ENCODE data around the gene EBF3. TPM values are rescaled to one million over a fixed set of nuclear protein-coding genes. Genes with fewer than 3 reads are reported as not detected.
A peak's percentile ranks its signal among the peaks of the same experiment; 100 is the strongest.

The EBF3 gene
- total and polyA plus RNA-seq, 4 donors = 0.13 to 23.3 (median 4.3) TPM

- no peaks in the 10 kb centered on the region for H3K36me3 ChIP-seq (ENCODE audit: control insufficient read depth in 1 of 2, insufficient read depth in 2 of 2, low read length in 1 of 2)
- DNase-seq (peak in 1 of 2 donors; percentile 66), ATAC-seq (ENCODE audit: low FRiP score) (no peak)
- H3K27me3 ChIP-seq (ENCODE audit: control insufficient read depth in 1 of 2, insufficient read depth in 2 of 2, low read length in 1 of 2) = no peaks in the 10 kb centered on the region
- H3K4me1 ChIP-seq (ENCODE audit: control insufficient read depth in 1 of 2, insufficient read depth in 2 of 2, low read length in 2 of 2) = no peaks in the 10 kb centered on the region
- H3K27ac ChIP-seq (ENCODE audit: low read depth in 1 of 2, low read length in 2 of 2) = no peak overlapping the region
- intact Hi-C loops (cut with DNase I) = no loop called here
- no peak overlapping the region for H3K4me3 ChIP-seq (ENCODE audit: low read length in 2 of 2)
- 93 to 94% methylated on average over 10 of the region's 10 CpGs for WGBS, 2 donors
- H3K9me3 ChIP-seq (ENCODE audit: control insufficient read depth, low read length) = no peaks in the 10 kb centered on the region
These were observed 26.7 kb downstream of the EBF3 start for GRCh38 chr10:129937351-129937751.

GRCh38 chr10:129936923-129937300 lies 27.2 kb downstream of the EBF3 start:
- H3K27me3 ChIP-seq (ENCODE audit: control insufficient read depth in 1 of 2, insufficient read depth in 2 of 2, low read length in 1 of 2) = no peaks in the 10 kb centered on the region
- intact Hi-C loops (cut with DNase I) = no loop called here
- no peak for ATAC-seq (ENCODE audit: low FRiP score)
- DNase-seq = peak in 1 of 2 donors; percentile 62
- H3K27ac ChIP-seq (ENCODE audit: low read depth in 1 of 2, low read length in 2 of 2) = no peak overlapping the region
- no peaks in the 10 kb centered on the region for H3K9me3 ChIP-seq (ENCODE audit: control insufficient read depth, low read length)
- H3K36me3 ChIP-seq (ENCODE audit: control insufficient read depth in 1 of 2, insufficient read depth in 2 of 2, low read length in 1 of 2) = no peaks in the 10 kb centered on the region
- H3K4me3 ChIP-seq (ENCODE audit: low read length in 2 of 2) = no peak overlapping the region
- WGBS, 2 donors = 91 to 92% methylated on average over 16 of the region's 16 CpGs
- H3K4me1 ChIP-seq (ENCODE audit: control insufficient read depth in 1 of 2, insufficient read depth in 2 of 2, low read length in 2 of 2) = no peaks in the 10 kb centered on the region

GRCh38 chr10:129936266-129936922 lies 27.7 kb downstream of the EBF3 start:
- no peaks in the 10 kb centered on the region for H3K4me1 ChIP-seq (ENCODE audit: control insufficient read depth in 1 of 2, insufficient read depth in 2 of 2, low read length in 2 of 2)
- H3K36me3 ChIP-seq (ENCODE audit: control insufficient read depth in 1 of 2, insufficient read depth in 2 of 2, low read length in 1 of 2) = no peaks in the 10 kb centered on the region
- H3K27me3 ChIP-seq (ENCODE audit: control insufficient read depth in 1 of 2, insufficient read depth in 2 of 2, low read length in 1 of 2) = no peaks in the 10 kb centered on the region
- ATAC-seq (ENCODE audit: low FRiP score) (peak; percentile 5), DNase-seq (peak in 1 of 2 donors; percentile 47)
- intact Hi-C loops (cut with DNase I) = no loop called here
- H3K4me3 ChIP-seq (ENCODE audit: low read length in 2 of 2) = no peak overlapping the region
- H3K27ac ChIP-seq (ENCODE audit: low read depth in 1 of 2, low read length in 2 of 2) = no peak overlapping the region
- no peaks in the 10 kb centered on the region for H3K9me3 ChIP-seq (ENCODE audit: control insufficient read depth, low read length)
- 92 to 94% methylated on average over 5 of the region's 5 CpGs for WGBS, 2 donors

DNA sequence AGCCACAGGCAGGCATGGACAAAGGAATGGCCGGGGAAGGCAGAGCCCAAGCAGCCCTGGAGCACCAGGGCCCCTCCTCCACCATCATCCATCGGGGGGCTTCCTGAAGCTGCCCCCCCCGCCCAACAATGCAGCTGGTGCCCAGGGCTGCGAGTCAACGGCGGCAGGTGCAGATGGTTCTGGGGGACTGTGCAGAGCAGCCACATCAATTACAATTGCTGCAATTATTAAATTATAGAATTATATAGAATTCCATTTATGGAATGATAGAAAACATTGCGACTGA lies 28.3 kb downstream of the EBF3 start:
- Histone ChIP-seq H3K36me3 (ENCODE audit: control insufficient read depth in 1 of 2, insufficient read depth in 2 of 2, low read length in 1 of 2) (no peaks in the 10 kb centered on the region), H3K27ac (ENCODE audit: low read depth in 1 of 2, low read length in 2 of 2) (no peak overlapping the region), H3K4me1 (ENCODE audit: control insufficient read depth in 1 of 2, insufficient read depth in 2 of 2, low read length in 2 of 2) (no peaks in the 10 kb centered on the region), H3K4me3 (ENCODE audit: low read length in 2 of 2) (no peak overlapping the region), H3K27me3 (ENCODE audit: control insufficient read depth in 1 of 2, insufficient read depth in 2 of 2, low read length in 1 of 2) (no peaks in the 10 kb centered on the region), H3K9me3 (ENCODE audit: control insufficient read depth, low read length) (no peaks in the 10 kb centered on the region)
- WGBS, 2 donors = 92 to 95% methylated on average over 7 of the region's 7 CpGs
- DNase-seq (peak in 1 of 2 donors; percentile 39), ATAC-seq (ENCODE audit: low FRiP score) (no peak)
- intact Hi-C loops (cut with DNase I) = no loop called here

- intact Hi-C loops (cut with DNase I) = no loop called here
- no peaks in the 10 kb centered on the region for H3K9me3 ChIP-seq (ENCODE audit: control insufficient read depth, low read length)
- DNase-seq = peak in 1 of 2 donors; percentile 59
These were observed 28.8 kb downstream of the EBF3 start for GRCh38 chr10:129935102-129935866.

GRCh38 chr10:129934196-129934925 lies 29.7 kb downstream of the EBF3 start:
- Histone ChIP-seq H3K4me3 (ENCODE audit: low read length in 2 of 2) (no peak overlapping the region), H3K36me3 (ENCODE audit: control insufficient read depth in 1 of 2, insufficient read depth in 2 of 2, low read length in 1 of 2) (no peaks in the 10 kb centered on the region), H3K27me3 (ENCODE audit: control insufficient read depth in 1 of 2, insufficient read depth in 2 of 2, low read length in 1 of 2) (no peaks in the 10 kb centered on the region), H3K9me3 (ENCODE audit: control insufficient read depth, low read length) (no peaks in the 10 kb centered on the region), H3K4me1 (ENCODE audit: control insufficient read depth in 1 of 2, insufficient read depth in 2 of 2, low read length in 2 of 2) (no peaks in the 10 kb centered on the region), H3K27ac (ENCODE audit: low read depth in 1 of 2, low read length in 2 of 2) (no peak overlapping the region)
- intact Hi-C loops (cut with DNase I) = no loop called here
- 95 to 97% methylated on average over 12 of the region's 12 CpGs for WGBS, 2 donors
- DNase-seq (peak in 1 of 2 donors; percentile 57), ATAC-seq (ENCODE audit: low FRiP score) (no peak)

More at GRCh38 chr10:129935102-129935866, 28.8 kb downstream of the EBF3 start:
- ATAC-seq (ENCODE audit: low FRiP score) = no peak
- H3K27me3 ChIP-seq (ENCODE audit: control insufficient read depth in 1 of 2, insufficient read depth in 2 of 2, low read length in 1 of 2) = no peaks in the 10 kb centered on the region
- H3K4me1 ChIP-seq (ENCODE audit: control insufficient read depth in 1 of 2, insufficient read depth in 2 of 2, low read length in 2 of 2) = no peaks in the 10 kb centered on the region
- no peaks in the 10 kb centered on the region for H3K36me3 ChIP-seq (ENCODE audit: control insufficient read depth in 1 of 2, insufficient read depth in 2 of 2, low read length in 1 of 2)
- no peak overlapping the region for H3K27ac ChIP-seq (ENCODE audit: low read depth in 1 of 2, low read length in 2 of 2)
- WGBS, 2 donors = 94 to 98% methylated on average over 16 of the region's 16 CpGs
- H3K4me3 ChIP-seq (ENCODE audit: low read length in 2 of 2) = no peak overlapping the region

GRCh38 chr10:129933456-129934092 lies 30.5 kb downstream of the EBF3 start:
- WGBS, 2 donors = 87 to 88% methylated on average over 14 of the region's 14 CpGs
- Histone ChIP-seq H3K27ac (ENCODE audit: low read depth in 1 of 2, low read length in 2 of 2) (no peak overlapping the region), H3K36me3 (ENCODE audit: control insufficient read depth in 1 of 2, insufficient read depth in 2 of 2, low read length in 1 of 2) (no peaks in the 10 kb centered on the region), H3K9me3 (ENCODE audit: control insufficient read depth, low read length) (no peaks in the 10 kb centered on the region), H3K4me3 (ENCODE audit: low read length in 2 of 2) (no peak overlapping the region), H3K27me3 (ENCODE audit: control insufficient read depth in 1 of 2, insufficient read depth in 2 of 2, low read length in 1 of 2) (no peaks in the 10 kb centered on the region), H3K4me1 (ENCODE audit: control insufficient read depth in 1 of 2, insufficient read depth in 2 of 2, low read length in 2 of 2) (no peaks in the 10 kb centered on the region)
- ATAC-seq (ENCODE audit: low FRiP score) (no peak), DNase-seq (peak in 1 of 2 donors; percentile 44)
- intact Hi-C loops (cut with DNase I) = no loop called here

DNA sequence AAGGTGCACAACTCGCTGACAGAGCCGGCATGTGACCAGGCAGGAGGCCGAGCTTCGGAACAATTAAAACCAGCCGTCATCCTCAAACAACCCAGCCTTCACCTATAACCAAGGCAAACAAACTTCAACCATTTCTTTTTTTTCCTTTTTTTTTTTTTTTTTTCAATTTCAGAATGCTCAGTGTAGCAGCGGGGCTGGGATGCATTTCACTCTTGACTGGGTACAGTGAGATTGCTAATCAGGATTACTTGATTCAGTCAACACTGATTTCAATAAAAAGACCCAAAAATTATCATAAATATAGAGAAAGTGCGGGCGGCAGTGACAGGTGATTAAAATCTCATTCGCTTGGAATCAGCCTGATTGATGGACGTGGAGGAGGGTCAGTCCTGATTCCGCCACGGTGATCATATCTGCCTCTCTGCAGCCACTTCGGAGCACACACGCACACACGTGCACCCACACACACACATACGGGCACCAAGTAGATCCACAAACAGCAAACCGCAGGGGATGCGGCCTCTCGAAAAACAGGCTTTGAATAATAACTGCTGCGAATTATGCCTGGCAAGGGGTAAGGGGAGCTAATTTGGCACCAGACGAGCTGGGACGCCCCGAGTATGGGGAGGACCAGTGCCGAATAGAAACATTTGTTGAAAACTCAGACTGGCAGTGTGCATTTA lies 31.2 kb downstream of the EBF3 start:
- Histone ChIP-seq H3K9me3 (ENCODE audit: control insufficient read depth, low read length) (no peaks in the 10 kb centered on the region), H3K4me3 (ENCODE audit: low read length in 2 of 2) (no peak overlapping the region), H3K27ac (ENCODE audit: low read depth in 1 of 2, low read length in 2 of 2) (no peak overlapping the region), H3K27me3 (ENCODE audit: control insufficient read depth in 1 of 2, insufficient read depth in 2 of 2, low read length in 1 of 2) (no peaks in the 10 kb centered on the region), H3K4me1 (ENCODE audit: control insufficient read depth in 1 of 2, insufficient read depth in 2 of 2, low read length in 2 of 2) (no peaks in the 10 kb centered on the region), H3K36me3 (ENCODE audit: control insufficient read depth in 1 of 2, insufficient read depth in 2 of 2, low read length in 1 of 2) (no peaks in the 10 kb centered on the region)
- DNase-seq (peak in 1 of 2 donors; percentile 41), ATAC-seq (ENCODE audit: low FRiP score) (no peak)
- intact Hi-C loops (cut with DNase I) = no loop called here
- WGBS, 2 donors = 88 to 90% methylated on average over 24 of the region's 24 CpGs
